Measurements from ENCODE around the gene PPP1R12B. TPM values are rescaled to one million over a fixed set of nuclear protein-coding genes. Genes with fewer than 3 reads are reported as not detected.
"Not testable (repeated sequence)": the region's sequence is repeated elsewhere in the genome, so short reads cannot be mapped to it uniquely, and the experiment has no call there.

PPP1R12B gene
- total and polyA plus RNA-seq, 2 experiments from 2014 or later = 13.2 to 13.8 TPM

GRCh38 chr1:202540448-202540847 lies 191.9 kb downstream of the PPP1R12B start:
- TF ChIP-seq STAT1 (IDR thresholded peaks at IDR 0.05; ENCODE audit: unreplicated experiment) = no peak
- TF ChIP-seq ZNF331 (CRISPR knock-in tag; IDR thresholded peaks at IDR 0.05; ENCODE audit: low read depth) = no peak
- TF ChIP-seq ETS1 (IDR thresholded peaks at IDR 0.05) = no peak
- no peak for TF ChIP-seq EZH2 (IDR thresholded peaks at IDR 0.05; ENCODE audit: low read depth, unreplicated experiment)
- TF ChIP-seq JUNB (IDR thresholded peaks at IDR 0.05; ENCODE audit: unreplicated experiment) = no peak
- no peak for TF ChIP-seq NANOG (IDR thresholded peaks at IDR 0.05; ENCODE audit: borderline replicate concordance)
- TF ChIP-seq ZNF114 (CRISPR knock-in tag; IDR thresholded peaks at IDR 0.05) = no peak
- DNase-seq (ENCODE audit: low spot score) (no peak), ATAC-seq (no peak)
- peaks cover 30% of the 10 kb centered on the region for H3K4me1 Mint-ChIP-seq
- Histone ChIP-seq H3K4me1 (ENCODE audit: insufficient read depth) (peaks cover 13% of the 10 kb centered on the region; the same call in 1 of the 2 replicates), H3K9me2 (ENCODE audit: insufficient read depth) (no peaks in the 10 kb centered on the region), H3K27ac (ENCODE audit: low read depth) (no peak overlapping the region), H3K36me3 (ENCODE audit: insufficient read depth) (no peaks in the 10 kb centered on the region), H3K4me2 (no peak overlapping the region), H3K4me3 (no peak overlapping the region), H4K20me1 (replicated peaks; ENCODE audit: insufficient read depth) (no peaks in the 10 kb centered on the region), H3K27me3 (ENCODE audit: insufficient read depth) (no peaks in the 10 kb centered on the region), H3K79me2 (replicated peaks; ENCODE audit: insufficient read depth) (no peaks in the 10 kb centered on the region), H3F3A (replicated peaks; ENCODE audit: low read depth) (no peaks in the 10 kb centered on the region), H2AFZ (no peak overlapping the region)
- peaks cover 4% of the 10 kb centered on the region for H3K27me3 Mint-ChIP-seq (ENCODE audit: insufficient read depth, low read depth, poor library complexity)
- H3K9me3 Mint-ChIP-seq = no peaks in the 10 kb centered on the region
- no peaks in the 10 kb centered on the region for H3K36me3 Mint-ChIP-seq (ENCODE audit: low read depth)
- H3K4me3 Mint-ChIP-seq = no peak overlapping the region
- no peak overlapping the region for H3K27ac Mint-ChIP-seq

- not testable (repeated sequence) for H3K9me3 Mint-ChIP-seq; H3K27me3 Mint-ChIP-seq (ENCODE audit: insufficient read depth, low read depth, poor library complexity); H3K27me3 ChIP-seq (ENCODE audit: insufficient read depth); H3K36me3 ChIP-seq (ENCODE audit: insufficient read depth); H3K4me3 Mint-ChIP-seq; H3K36me3 Mint-ChIP-seq (ENCODE audit: low read depth); H3K9me2 ChIP-seq (ENCODE audit: insufficient read depth); H3K79me2 ChIP-seq (replicated peaks; ENCODE audit: insufficient read depth); H3F3A ChIP-seq (replicated peaks; ENCODE audit: low read depth); H2AFZ ChIP-seq; H3K27ac ChIP-seq (ENCODE audit: low read depth); DNase-seq (ENCODE audit: low spot score); H4K20me1 ChIP-seq (replicated peaks; ENCODE audit: insufficient read depth); H3K27ac Mint-ChIP-seq; H3K4me2 ChIP-seq; H3K4me3 ChIP-seq
- H3K4me1 ChIP-seq (ENCODE audit: insufficient read depth) = peaks cover 13% of the 10 kb centered on the region; the same call in 1 of the 2 replicates
- peak; percentile 20; the same call in 2 of the 3 replicates for ATAC-seq
- peaks cover 30% of the 10 kb centered on the region for H3K4me1 Mint-ChIP-seq
Measured at GRCh38 chr1:202540858-202541257, 192.4 kb downstream of the PPP1R12B start.

- H3K36me3 Mint-ChIP-seq (ENCODE audit: low read depth); H3K27ac Mint-ChIP-seq; H3K27me3 ChIP-seq (ENCODE audit: insufficient read depth); H3K36me3 ChIP-seq (ENCODE audit: insufficient read depth); H3K4me2 ChIP-seq; H3K4me3 ChIP-seq; H3K27ac ChIP-seq (ENCODE audit: low read depth); DNase-seq (ENCODE audit: low spot score); H3K9me2 ChIP-seq (ENCODE audit: insufficient read depth); H3K4me3 Mint-ChIP-seq; H3F3A ChIP-seq (replicated peaks; ENCODE audit: low read depth); H2AFZ ChIP-seq; ATAC-seq; H3K79me2 ChIP-seq (replicated peaks; ENCODE audit: insufficient read depth); H3K27me3 Mint-ChIP-seq (ENCODE audit: insufficient read depth, low read depth, poor library complexity); H4K20me1 ChIP-seq (replicated peaks; ENCODE audit: insufficient read depth); H3K9me3 Mint-ChIP-seq: not testable (repeated sequence)
- H3K4me1 Mint-ChIP-seq = peaks cover 30% of the 10 kb centered on the region
- H3K4me1 ChIP-seq (ENCODE audit: insufficient read depth) = peaks cover 13% of the 10 kb centered on the region; the same call in 1 of the 2 replicates
Measured at GRCh38 chr1:202542415-202542814, 193.9 kb downstream of the PPP1R12B start.

- not testable (repeated sequence) for H3K27ac ChIP-seq (ENCODE audit: low read depth); H3K36me3 ChIP-seq (ENCODE audit: insufficient read depth); H2AFZ ChIP-seq; H4K20me1 ChIP-seq (replicated peaks; ENCODE audit: insufficient read depth); H3K9me2 ChIP-seq (ENCODE audit: insufficient read depth); ATAC-seq; DNase-seq (ENCODE audit: low spot score); H3K4me2 ChIP-seq; H3K4me3 Mint-ChIP-seq; H3K9me3 Mint-ChIP-seq; H3K27me3 Mint-ChIP-seq (ENCODE audit: insufficient read depth, low read depth, poor library complexity); H3K79me2 ChIP-seq (replicated peaks; ENCODE audit: insufficient read depth); H3K36me3 Mint-ChIP-seq (ENCODE audit: low read depth); H3K27ac Mint-ChIP-seq; H3F3A ChIP-seq (replicated peaks; ENCODE audit: low read depth); H3K27me3 ChIP-seq (ENCODE audit: insufficient read depth); H3K4me3 ChIP-seq
- H3K4me1 ChIP-seq (ENCODE audit: insufficient read depth) = peaks cover 13% of the 10 kb centered on the region; the same call in 1 of the 2 replicates
- H3K4me1 Mint-ChIP-seq = peaks cover 27% of the 10 kb centered on the region
Measured at GRCh38 chr1:202543537-202543936, 195.0 kb downstream of the PPP1R12B start.

- not testable (repeated sequence) for H3K4me1 ChIP-seq (ENCODE audit: insufficient read depth); H3K9me2 ChIP-seq (ENCODE audit: insufficient read depth); H3K4me3 ChIP-seq; H3K27ac Mint-ChIP-seq; H3F3A ChIP-seq (replicated peaks; ENCODE audit: low read depth); H3K4me3 Mint-ChIP-seq; H4K20me1 ChIP-seq (replicated peaks; ENCODE audit: insufficient read depth); H3K27me3 Mint-ChIP-seq (ENCODE audit: insufficient read depth, low read depth, poor library complexity); H2AFZ ChIP-seq; H3K4me2 ChIP-seq; DNase-seq (ENCODE audit: low spot score); H3K79me2 ChIP-seq (replicated peaks; ENCODE audit: insufficient read depth); ATAC-seq; H3K36me3 ChIP-seq (ENCODE audit: insufficient read depth); H3K36me3 Mint-ChIP-seq (ENCODE audit: low read depth); H3K27me3 ChIP-seq (ENCODE audit: insufficient read depth); H3K9me3 Mint-ChIP-seq
- H3K27ac ChIP-seq (ENCODE audit: low read depth) = peak overlapping the region; percentile 19; the same call in 1 of the 2 replicates
- H3K4me1 Mint-ChIP-seq = peaks cover 14% of the 10 kb centered on the region
Measured at GRCh38 chr1:202544766-202545449, 196.4 kb downstream of the PPP1R12B start.
